HepG2 (cell line): Measurements from ENCODE around the gene RBM47. TPM values are rescaled to one million over a fixed set of nuclear protein-coding genes. Genes with fewer than 3 reads are reported as not detected.

ENCODE experiments used
- CAMTA2 ChIP-seq: sonication (generic); formaldehyde crosslinking; IDR thresholded peaks from 2 replicates; pipeline ENCODE4 v1.4.0; 2020; ENCODE audit warnings: mild to moderate bottlenecking, missing genetic modification reagents, borderline replicate concordance
- E2F1 ChIP-seq: sonication (generic); formaldehyde crosslinking; IDR thresholded peaks from 2 replicates; pipeline ENCODE4 v1.5.0; 2020; ENCODE audit warnings: missing genetic modification reagents
- EEA1 ChIP-seq: sonication (generic); formaldehyde crosslinking; IDR thresholded peaks from 2 replicates; pipeline ENCODE4 v1.5.1; 2020; ENCODE audit warnings: mild to moderate bottlenecking, missing genetic modification reagents, borderline replicate concordance
- ERF ChIP-seq: IDR thresholded peaks from 2 replicates; pipeline ENCODE4 v1.6.1; 2018; ENCODE audit warnings: missing biosample characterization, missing genetic modification reagents
- FOXK2 ChIP-seq: fragments of 450-650 bp; IDR thresholded peaks from 2 replicates; pipeline ENCODE4 v1.6.1; 2016
- GABPB1 ChIP-seq: IDR thresholded peaks from 2 replicates; pipeline ENCODE4 v1.6.1; 2016; ENCODE audit warnings: mild to moderate bottlenecking, missing genetic modification reagents, moderate library complexity, missing compliant biosample characterization
- HBP1 ChIP-seq: IDR thresholded peaks from 2 replicates; pipeline ENCODE4 v1.6.1; 2016; ENCODE audit warnings: low read depth, control low read depth
- HDAC6 ChIP-seq: fragments of 200-600 bp; sonication (generic); IDR thresholded peaks from 2 replicates; pipeline ENCODE4 v1.7.0; 2017; ENCODE audit warnings: mild to moderate bottlenecking, antibody characterized with exemption, low read length, low read depth
- IKZF1 ChIP-seq: fragments of 450-650 bp; IDR thresholded peaks from 2 replicates; pipeline ENCODE4 v1.7.1; 2016
- IRF2 ChIP-seq: IDR thresholded peaks from 2 replicates; pipeline ENCODE4 v1.6.1; 2018; ENCODE audit warnings: missing genetic modification reagents, missing compliant biosample characterization
- KAT7 ChIP-seq: IDR thresholded peaks from 2 replicates; pipeline ENCODE4 v1.6.1; 2018; ENCODE audit warnings: borderline replicate concordance, missing compliant biosample characterization
- MBNL3 ChIP-seq: fragments of 250-450 bp; sonication (Bioruptor Pico); conservative IDR thresholded peaks from 2 replicates; pipeline ENCODE4 v1.8.0; 2022; ENCODE audit warnings: mild to moderate bottlenecking, inconsistent platforms
- MED1 ChIP-seq: sonication (generic); formaldehyde crosslinking; IDR thresholded peaks from 2 replicates; pipeline ENCODE4 v1.4.0; 2020; ENCODE audit warnings: missing genetic modification reagents
- MZF1 ChIP-seq: sonication (generic); formaldehyde crosslinking; IDR thresholded peaks from 2 replicates; pipeline ENCODE4 v1.8.1; 2023; ENCODE audit warnings: mild to moderate bottlenecking, missing genetic modification reagents, borderline replicate concordance
- RAD51 ChIP-seq: fragments of 450-650 bp; IDR thresholded peaks from 2 replicates; pipeline ENCODE4 v1.6.1; 2016; ENCODE audit warnings: borderline replicate concordance
- SNAPC2 ChIP-seq: sonication (generic); formaldehyde crosslinking; IDR thresholded peaks from 2 replicates; pipeline ENCODE4 v1.8.1; 2022; ENCODE audit warnings: mild to moderate bottlenecking, missing genetic modification reagents
- SSRP1 ChIP-seq: IDR thresholded peaks from 2 replicates; pipeline ENCODE4 v1.6.1; 2016; ENCODE audit warnings: control low read depth
- XRCC5 ChIP-seq: fragments of 200-400 bp; formaldehyde crosslinking; optimal IDR thresholded peaks from 2 replicates; pipeline ENCODE3; 2017; ENCODE audit warnings: mild to moderate bottlenecking, low read length
- ZNF20 ChIP-seq: sonication (generic); formaldehyde crosslinking; IDR thresholded peaks from 2 replicates; pipeline ENCODE4 v1.4.0; 2020; ENCODE audit warnings: mild to moderate bottlenecking, moderate library complexity, missing genetic modification reagents
- ZNF256 ChIP-seq: sonication (generic); formaldehyde crosslinking; conservative IDR thresholded peaks from 2 replicates; pipeline ENCODE4 v1.4.0; 2020; ENCODE audit warnings: missing genetic modification reagents
- ZNF644 ChIP-seq: IDR thresholded peaks from 2 replicates; pipeline ENCODE4 v1.6.1; 2016; ENCODE audit warnings: low read depth
- ZNF773 ChIP-seq: sonication (generic); formaldehyde crosslinking; IDR thresholded peaks from 2 replicates; pipeline ENCODE4 v1.4.0; 2020; ENCODE audit warnings: missing genetic modification reagents, borderline replicate concordance
- ZNF850 ChIP-seq: sonication (generic); formaldehyde crosslinking; conservative IDR thresholded peaks from 2 replicates; pipeline ENCODE4 v1.9.0; 2021; ENCODE audit warnings: mild to moderate bottlenecking, missing genetic modification reagents
- polyA plus RNA-seq, 8 experiments: library from polyadenylated mRNA; depleted of rRNA in 3 of 8; stranded (reverse) in 7 of 8; unstranded in 1 of 8; fragments of >200 nt; fragmentation: Illumina TruSeq in 4 of 8; extraction: Trizol in 4 of 8; gene quantifications; 2 replicates each; pipeline versions ENCODE4 v1.2.1 to v1.2.3, GENCODE V29; 2011 to 2016; ENCODE audit warnings: low read depth in 4 of 8, missing spikeins in 1 of 8, mixed read lengths in 1 of 8; ENCODE audit not compliant: insufficient read depth in 1 of 8
- total RNA-seq, 5 experiments: library from RNA; depleted of rRNA; stranded (reverse); fragments of >200 nt; fragmentation: Illumina TruSeq; extraction: Trizol; gene quantifications; 2 replicates each; pipeline ENCODE4 v1.2.3, GENCODE V29; 2016; ENCODE audit warnings: low read depth in 1 of 5
- TF ChIP-seq, protein P1 (sequence below): IDR thresholded peaks from 2 replicates; pipeline ENCODE4 v1.6.1; 2016; ENCODE audit warnings: missing compliant biosample characterization, missing genetic modification reagents, borderline replicate concordance
- TF ChIP-seq, protein P2 (sequence below): sonication (generic); formaldehyde crosslinking; conservative IDR thresholded peaks from 2 replicates; pipeline ENCODE4 v1.4.0; 2020; ENCODE audit warnings: missing genetic modification reagents
- TF ChIP-seq, protein P3 (sequence below): sonication (generic); formaldehyde crosslinking; IDR thresholded peaks from 2 replicates; pipeline ENCODE4 v1.4.0; 2020; ENCODE audit warnings: mild to moderate bottlenecking, low read depth, missing genetic modification reagents

The RBM47 gene
- total and polyA plus RNA-seq, 2 of the 13 experiments (the other 11 are each of a cell fraction or from before 2014, with no cell fraction given): 1.2 to 2.5 TPM

- TF ChIP-seq EEA1 (CRISPR knock-in tag) (no peak), ZNF850 (CRISPR knock-in tag) (no peak), FOXK2 (no peak), ZNF20 (CRISPR knock-in tag) (no peak), IRF2 (CRISPR knock-in tag) (peak; percentile 24; the same call in 1 of the 2 replicates), SNAPC2 (CRISPR knock-in tag) (no peak), ZNF773 (CRISPR knock-in tag) (no peak), HBP1 (CRISPR knock-in tag) (no peak), HDAC6 (no peak), MZF1 (CRISPR knock-in tag) (no peak), MBNL3 (CRISPR knock-in tag) (no peak), ZNF644 (CRISPR knock-in tag) (peak; percentile 40; the same call in 1 of the 2 replicates), IKZF1 (no peak), ERF (no peak), E2F1 (CRISPR knock-in tag) (no peak), ZNF256 (CRISPR knock-in tag) (no peak), RAD51 (no peak), KAT7 (CRISPR knock-in tag) (no peak), CAMTA2 (CRISPR knock-in tag) (no peak), MED1 (CRISPR knock-in tag) (peak; percentile 32; the same call in 1 of the 2 replicates), XRCC5 (peak; percentile 76), GABPB1 (CRISPR knock-in tag) (peak; percentile 44; the same call in 1 of the 2 replicates), SSRP1 (CRISPR knock-in tag) (no peak)
- TF ChIP-seq, protein P1, sequence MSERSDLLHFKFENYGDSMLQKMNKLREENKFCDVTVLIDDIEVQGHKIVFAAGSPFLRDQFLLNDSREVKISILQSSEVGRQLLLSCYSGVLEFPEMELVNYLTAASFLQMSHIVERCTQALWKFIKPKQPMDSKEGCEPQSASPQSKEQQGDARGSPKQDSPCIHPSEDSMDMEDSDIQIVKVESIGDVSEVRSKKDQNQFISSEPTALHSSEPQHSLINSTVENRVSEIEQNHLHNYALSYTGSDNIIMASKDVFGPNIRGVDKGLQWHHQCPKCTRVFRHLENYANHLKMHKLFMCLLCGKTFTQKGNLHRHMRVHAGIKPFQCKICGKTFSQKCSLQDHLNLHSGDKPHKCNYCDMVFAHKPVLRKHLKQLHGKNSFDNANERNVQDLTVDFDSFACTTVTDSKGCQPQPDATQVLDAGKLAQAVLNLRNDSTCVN (CRISPR knock-in tag): no peak
- TF ChIP-seq, protein P2, sequence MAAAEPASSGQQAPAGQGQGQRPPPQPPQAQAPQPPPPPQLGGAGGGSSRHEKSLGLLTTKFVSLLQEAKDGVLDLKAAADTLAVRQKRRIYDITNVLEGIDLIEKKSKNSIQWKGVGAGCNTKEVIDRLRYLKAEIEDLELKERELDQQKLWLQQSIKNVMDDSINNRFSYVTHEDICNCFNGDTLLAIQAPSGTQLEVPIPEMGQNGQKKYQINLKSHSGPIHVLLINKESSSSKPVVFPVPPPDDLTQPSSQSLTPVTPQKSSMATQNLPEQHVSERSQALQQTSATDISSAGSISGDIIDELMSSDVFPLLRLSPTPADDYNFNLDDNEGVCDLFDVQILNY (CRISPR knock-in tag): no peak
- TF ChIP-seq, protein P3, sequence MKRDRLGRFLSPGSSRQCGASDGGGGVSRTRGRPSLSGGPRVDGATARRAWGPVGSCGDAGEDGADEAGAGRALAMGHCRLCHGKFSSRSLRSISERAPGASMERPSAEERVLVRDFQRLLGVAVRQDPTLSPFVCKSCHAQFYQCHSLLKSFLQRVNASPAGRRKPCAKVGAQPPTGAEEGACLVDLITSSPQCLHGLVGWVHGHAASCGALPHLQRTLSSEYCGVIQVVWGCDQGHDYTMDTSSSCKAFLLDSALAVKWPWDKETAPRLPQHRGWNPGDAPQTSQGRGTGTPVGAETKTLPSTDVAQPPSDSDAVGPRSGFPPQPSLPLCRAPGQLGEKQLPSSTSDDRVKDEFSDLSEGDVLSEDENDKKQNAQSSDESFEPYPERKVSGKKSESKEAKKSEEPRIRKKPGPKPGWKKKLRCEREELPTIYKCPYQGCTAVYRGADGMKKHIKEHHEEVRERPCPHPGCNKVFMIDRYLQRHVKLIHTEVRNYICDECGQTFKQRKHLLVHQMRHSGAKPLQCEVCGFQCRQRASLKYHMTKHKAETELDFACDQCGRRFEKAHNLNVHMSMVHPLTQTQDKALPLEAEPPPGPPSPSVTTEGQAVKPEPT (CRISPR knock-in tag): no peak
Measured at GRCh38 chr4:40515398-40516293, 114.0 kb downstream of the RBM47 start (continued).
